WTC11 (cell line): ENCODE results near the gene DCUN1D3.

Experiments
- CTCF ChIP-seq: fragments of 200-600 bp; IDR thresholded peaks from 2 replicates; pipeline ENCODE4 v1.8.0; 2022; ENCODE audit warnings: antibody characterized with exemption
- E2F1 ChIP-seq: sonication (generic); formaldehyde crosslinking; IDR thresholded peaks from 2 replicates; pipeline ENCODE4 v1.8.0; 2022; ENCODE audit warnings: mild to moderate bottlenecking, missing genetic modification reagents
- MLX ChIP-seq: sonication (generic); formaldehyde crosslinking; IDR thresholded peaks from 2 replicates; pipeline ENCODE4 v1.8.1; 2023; ENCODE audit warnings: mild to moderate bottlenecking, missing genetic modification reagents, moderate library complexity
- NR3C1 ChIP-seq: sonication (generic); formaldehyde crosslinking; conservative IDR thresholded peaks from 2 replicates; pipeline ENCODE4 v1.8.1; 2023; ENCODE audit warnings: low read depth, mild to moderate bottlenecking, missing genetic modification reagents

GRCh38 chr16:20889625-20890275, 10.4 kb downstream of the DCUN1D3 start:
- no peak for TF ChIP-seq E2F1 (CRISPR knock-in tag)
- TF ChIP-seq CTCF, result no peak
- TF ChIP-seq NR3C1 (CRISPR knock-in tag), result no peak
- no peak for TF ChIP-seq MLX (CRISPR knock-in tag)
